Body of pancreas (tissue), 4 donors: ENCODE data around the gene DMD.

ENCODE experiments used
- CTCF ChIP-seq, 7 experiments: fragments of 450-650 bp in 4 of 7; fragments of 200-600 bp in 3 of 7; sonication (generic) in 3 of 7; IDR thresholded peaks; one replicate each; pipeline ENCODE4 v1.5.1; 2016 to 2019; ENCODE audit warnings: antibody characterized with exemption in 7 of 7
- POLR2A ChIP-seq, 3 donors: fragments of 450-650 bp; IDR thresholded peaks; one replicate each; pipeline ENCODE4 v1.6.1; 2016; ENCODE audit warnings: antibody characterized with exemption in 3 of 3, mild to moderate bottlenecking in 2 of 3

GRCh38 chrX:32788936-32789335, 422.4 kb downstream of the DMD start:
- TF ChIP-seq CTCF (IDR thresholded peaks at IDR 0.05) (no peak), POLR2A (IDR thresholded peaks at IDR 0.05) (no peak)
